ENCODE measurements around the gene PAOX. TPM values are rescaled to one million over a fixed set of nuclear protein-coding genes. Genes with fewer than 3 reads are reported as not detected.
"Not testable (repeated sequence)": the region's sequence is repeated elsewhere in the genome, so short reads cannot be mapped to it uniquely, and the experiment has no call there.

The PAOX gene
- total RNA-seq, 1 donor from 2014 or later, result 7.7 TPM

DNA sequence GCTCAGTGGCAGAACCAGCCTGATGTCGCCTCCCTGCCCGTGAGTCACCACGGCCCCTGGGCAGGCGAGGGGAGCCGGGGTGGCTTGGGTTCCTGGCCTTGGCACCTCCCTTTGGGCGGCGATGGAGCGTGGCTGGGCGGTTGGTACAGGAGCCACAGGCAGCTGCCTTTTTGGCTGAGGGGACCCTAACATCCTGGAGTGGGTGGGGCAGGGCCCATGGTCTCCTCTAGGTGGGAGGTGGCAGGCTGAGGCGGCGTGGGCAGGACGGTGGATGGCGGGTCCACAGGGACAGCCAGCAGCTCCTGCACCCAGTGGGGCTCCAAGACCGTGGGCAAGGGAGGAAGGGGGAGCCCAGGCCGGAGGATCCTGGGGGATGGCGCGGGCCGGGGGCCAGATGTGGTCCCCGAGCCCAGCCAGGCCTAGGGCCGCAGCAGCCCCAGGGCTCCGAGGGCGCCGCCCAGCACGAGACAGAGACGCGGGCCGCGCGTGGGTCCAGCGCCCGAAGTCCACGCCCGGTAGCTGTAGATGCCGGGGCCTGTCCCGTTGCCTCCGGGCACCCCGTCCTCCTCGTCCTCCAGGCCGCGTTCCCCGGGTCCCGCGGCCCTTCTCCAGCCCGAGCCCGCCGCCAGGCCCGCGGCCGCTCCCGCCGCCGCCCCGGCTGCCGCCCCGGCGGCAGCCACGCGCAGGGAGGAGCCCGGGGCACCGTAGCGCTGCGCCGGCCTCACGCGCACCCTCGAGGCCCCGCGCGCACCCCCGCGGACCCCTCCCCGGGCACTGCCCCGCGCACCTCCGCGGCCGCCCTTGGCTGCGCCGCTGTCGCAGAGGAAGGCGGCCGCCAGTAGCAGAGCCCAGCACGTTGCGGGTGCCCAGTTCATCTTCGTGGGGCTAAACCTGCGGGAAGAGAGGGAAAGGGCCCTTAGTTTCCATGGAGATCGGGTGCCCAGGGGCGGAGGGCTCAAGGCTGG lies 44.0 kb downstream of the PAOX start:
- DNase-seq (ENCODE audit: low spot score in 2 of 2) (no peak), FAIRE-seq (no peak)

DNA sequence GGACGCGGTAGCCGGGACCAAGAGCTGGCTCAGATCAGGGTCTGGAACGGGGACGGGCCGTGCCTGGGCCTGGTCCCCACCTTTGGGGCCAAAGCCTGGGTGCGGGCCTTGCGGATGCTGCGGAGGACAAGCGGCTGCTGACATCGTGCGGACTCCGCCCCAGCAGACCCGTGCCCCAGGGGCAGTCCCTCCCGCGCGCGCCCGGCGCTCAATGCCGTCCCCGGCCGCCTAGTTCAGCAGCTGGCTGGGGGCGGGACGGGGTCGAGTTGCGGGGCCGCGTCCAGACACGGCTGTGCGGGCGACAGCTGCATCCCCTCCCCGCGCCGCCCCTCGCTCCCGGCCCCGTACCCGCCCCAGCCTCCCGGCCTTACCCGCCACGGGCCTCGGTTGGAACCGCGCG lies 45.0 kb downstream of the PAOX start:
- not testable (repeated sequence) for DNase-seq (ENCODE audit: low spot score in 2 of 2); FAIRE-seq

DNA sequence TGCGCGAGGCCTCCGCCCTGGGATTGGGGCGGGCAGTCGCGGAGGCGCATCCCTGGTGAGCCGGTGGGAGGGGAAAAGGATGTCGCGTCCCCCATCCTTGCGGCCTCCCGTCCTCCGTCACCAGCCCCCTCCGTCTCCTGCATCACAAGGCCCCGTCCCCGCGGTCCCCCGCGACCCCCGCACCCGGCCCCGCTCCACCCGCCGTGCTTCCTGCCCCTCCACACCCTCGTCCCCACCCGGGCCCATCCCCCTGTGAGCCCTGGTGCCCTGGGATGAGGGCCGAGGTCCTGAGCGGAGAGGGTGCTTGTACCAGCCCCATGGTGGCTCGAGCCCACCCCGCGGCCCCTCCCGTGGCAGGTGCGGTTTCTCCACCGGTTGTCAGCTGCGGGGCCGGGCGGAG lies 45.5 kb downstream of the PAOX start, which contains the start of gene SPRN:
TSS of gene SPRN (minus strand) at position 25 of the 400 bp plus-strand sequence. CDS start 944 bp downstream, outside the sequence.
- not testable (repeated sequence) for FAIRE-seq

DNA sequence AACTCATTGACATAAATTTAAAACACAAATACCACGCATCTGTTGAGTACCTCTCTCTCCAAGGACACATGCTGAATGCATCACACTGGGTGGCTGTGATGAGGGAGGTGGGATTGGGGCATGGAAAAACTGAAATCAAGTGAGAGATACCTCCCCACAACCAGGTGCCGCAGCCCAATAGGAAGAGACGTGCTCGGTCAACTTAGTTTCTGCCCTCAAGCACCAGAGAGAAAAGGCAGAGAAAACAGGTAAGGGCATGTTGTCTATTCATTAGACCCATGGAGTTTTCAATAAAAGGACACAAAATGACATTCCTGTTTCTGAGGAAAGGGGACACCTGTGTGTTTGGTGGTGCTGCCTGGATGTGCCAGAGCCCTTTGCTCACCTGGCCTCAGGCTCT lies 50.5 kb downstream of the PAOX start:
- FAIRE-seq; DNase-seq (ENCODE audit: low spot score in 2 of 2): not testable (repeated sequence)

More for the DNA sequence above, 45.5 kb downstream of the PAOX start, which contains the start of gene SPRN:
- DNase-seq (ENCODE audit: low spot score in 2 of 2), result not testable (repeated sequence)

DNA sequence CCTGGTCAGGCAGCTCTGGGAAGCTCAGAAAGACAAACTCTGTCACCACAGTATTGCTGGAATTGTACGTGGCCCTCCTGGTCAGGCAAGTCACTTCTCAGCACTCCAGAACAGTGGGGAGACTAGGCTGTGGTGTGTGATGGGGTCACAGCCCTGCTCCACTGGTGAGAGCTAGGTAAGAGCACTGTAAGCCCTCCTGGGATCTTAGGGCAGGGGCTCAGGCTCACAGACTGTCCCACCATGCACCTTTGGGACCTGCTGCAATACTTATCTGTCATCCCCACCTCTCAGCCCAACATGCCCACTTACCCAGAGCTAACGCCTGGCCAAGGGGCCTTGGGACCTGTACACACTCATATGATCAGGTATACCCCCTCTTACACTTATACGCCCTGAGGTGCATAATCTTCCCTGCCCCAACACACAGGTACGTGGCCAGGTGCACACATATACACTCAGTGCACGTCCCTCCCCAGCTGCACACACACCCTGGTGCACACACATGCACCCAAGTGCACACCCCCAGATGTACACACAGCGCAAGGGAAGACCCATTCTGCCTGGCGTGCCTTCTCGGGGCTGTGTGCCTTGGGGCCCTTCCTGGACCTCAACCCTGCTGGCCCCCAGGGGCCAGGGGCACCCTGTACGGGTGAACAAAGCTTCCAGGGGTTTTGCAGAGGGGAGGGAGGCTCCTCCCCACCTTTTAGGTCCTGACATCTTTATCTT lies 53.0 kb downstream of the PAOX start:
- FAIRE-seq; DNase-seq (ENCODE audit: low spot score in 2 of 2): not testable (repeated sequence)

DNA sequence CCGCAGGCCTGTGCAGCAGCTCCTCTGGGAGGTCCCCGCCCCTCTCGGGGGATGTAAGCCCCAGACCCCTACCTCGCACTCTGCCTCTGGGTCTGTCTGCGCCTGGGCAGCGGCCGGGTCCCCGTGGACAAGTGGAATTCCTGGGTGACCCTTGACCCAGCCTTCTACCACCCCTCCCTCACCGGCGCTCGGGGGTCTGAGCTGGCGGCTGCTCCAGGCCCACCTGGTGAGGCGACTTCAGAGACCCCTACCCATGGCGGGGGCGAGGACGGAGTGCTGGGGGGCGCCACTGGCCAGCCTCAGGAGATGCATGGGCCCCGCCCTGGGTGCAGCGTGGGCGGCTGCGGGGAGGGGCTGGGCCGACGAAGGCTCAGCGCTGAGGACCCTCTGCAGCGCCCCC lies 53.7 kb downstream of the PAOX start:
- DNase-seq (ENCODE audit: low spot score in 2 of 2); FAIRE-seq: not testable (repeated sequence)

DNA sequence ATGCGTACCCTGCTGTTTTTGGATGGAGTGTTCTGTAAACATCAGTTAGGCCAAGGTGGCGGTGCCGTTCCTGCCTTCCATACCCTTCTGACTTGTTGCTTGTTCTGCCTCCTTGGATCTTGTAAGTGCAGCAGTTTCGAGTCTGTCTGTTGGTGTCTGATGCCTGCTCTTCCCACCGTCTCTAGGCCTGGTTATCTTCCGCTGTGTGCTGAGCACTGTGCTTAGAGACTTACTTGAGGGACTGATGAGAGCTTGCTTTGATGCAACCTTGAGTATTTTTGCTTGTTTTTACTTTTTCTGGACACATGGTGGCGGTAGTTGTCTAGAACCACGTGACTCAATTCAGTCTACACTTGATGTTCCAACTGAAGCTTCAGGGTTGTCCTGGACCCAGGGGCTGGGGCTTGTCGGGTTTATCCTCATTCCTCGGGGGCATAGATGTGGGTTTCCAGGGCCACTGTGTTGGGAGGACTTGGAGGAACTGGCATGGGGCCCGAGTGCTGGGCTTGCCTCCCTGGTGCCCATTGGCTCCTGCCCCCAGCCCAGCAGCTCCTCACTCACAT lies 59.7 kb downstream of the PAOX start:
- DNase-seq (ENCODE audit: low spot score in 2 of 2) (no peak), FAIRE-seq (no peak)

DNA sequence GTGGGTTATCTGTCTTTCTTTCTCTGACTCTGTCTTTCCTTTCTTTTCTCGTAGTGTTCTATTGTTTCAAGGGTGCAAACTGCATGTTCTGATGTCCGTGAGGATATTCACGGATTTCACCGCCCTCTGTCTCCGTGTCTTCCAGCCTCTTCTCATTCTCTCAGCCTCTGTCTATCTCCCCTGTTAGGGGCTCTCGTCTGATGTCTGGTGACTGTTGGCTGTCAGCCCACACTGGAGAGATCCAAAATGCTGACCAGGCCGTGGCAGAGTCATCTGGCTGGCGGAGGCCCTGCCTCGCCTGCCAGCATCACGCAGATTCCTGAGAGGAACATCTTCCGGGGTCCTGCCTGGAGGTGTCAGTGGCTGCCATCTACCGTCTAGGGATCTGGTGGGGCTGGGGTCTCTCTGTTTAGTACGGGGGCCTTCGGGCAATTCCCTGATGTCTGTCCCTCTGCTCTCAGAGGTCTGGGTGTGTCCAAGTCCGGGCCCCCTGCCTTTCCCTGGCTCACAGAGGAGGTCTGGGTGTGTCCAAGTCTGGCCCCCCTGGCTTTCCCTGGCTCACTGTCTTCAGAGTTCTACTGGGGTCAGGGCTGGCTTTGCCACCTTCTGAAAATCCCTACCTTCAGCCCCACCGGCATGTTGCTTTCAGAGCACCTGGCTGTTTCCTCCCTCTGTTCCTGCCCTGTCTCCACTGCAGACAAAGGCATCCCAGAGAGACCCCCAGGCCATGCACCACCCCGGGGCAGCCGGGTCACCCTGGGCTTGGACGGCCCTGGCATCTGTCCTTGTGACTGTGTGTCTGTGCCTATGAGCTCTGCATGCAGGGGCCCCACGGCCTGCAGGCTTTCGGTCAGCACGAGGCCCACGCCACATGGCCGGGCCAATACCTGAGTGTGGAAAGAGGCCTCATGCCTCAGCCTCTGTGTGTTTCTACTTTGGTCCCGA lies 60.7 kb downstream of the PAOX start:
- DNase-seq (ENCODE audit: low spot score in 2 of 2) (no peak), FAIRE-seq (no peak)

DNA sequence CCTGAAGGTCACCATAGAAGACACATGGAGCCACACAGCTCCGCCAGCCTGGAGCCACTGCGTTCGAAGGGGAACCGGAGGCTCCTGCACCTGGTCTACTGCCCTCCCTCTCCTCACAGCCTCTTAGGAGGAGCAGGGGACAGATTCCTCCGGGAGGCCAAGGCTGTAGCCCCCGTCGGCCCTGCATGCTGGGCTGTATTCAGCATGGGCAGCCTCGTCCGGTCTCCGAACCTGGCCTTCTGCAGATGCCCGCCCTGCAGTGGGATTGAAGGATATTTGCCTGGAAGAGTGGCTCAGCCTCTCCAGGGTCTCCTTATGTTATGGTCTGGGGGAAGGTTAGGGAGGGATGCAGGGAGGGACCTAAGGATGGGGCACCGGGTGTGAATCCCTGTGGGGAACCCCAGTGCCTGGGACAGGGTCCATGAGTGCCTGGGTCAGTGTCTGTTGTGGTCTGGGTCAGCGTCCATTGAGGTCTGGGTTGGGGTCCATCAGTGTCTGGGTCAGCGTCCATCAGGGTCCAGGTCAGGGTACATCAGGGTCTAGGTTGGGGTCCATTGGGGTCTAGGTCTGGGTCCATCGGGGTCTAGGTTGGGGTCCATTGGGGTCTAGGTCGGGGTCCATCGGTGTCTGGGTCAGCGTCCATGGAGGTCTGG lies 61.7 kb downstream of the PAOX start:
- FAIRE-seq (no peak), DNase-seq (ENCODE audit: low spot score in 2 of 2) (no peak)

Small RNA genes lying within 50 kb of the gene (small RNA-seq; reads per million reads assigned to genes)
- gene AL360181.4, result not detected
- gene BANF1P2, result not detected
- gene MIR3944, result not detected

Other genes starting within 250 kb of the PAOX start
- 8.2 TPM for gene KNDC1, start 219.0 kb upstream of the PAOX start, total RNA-seq
- gene UTF1, start 149.0 kb upstream of the PAOX start, total RNA-seq, result not detected
- not detected for gene VENTX, start 141.4 kb upstream of the PAOX start, total RNA-seq
- gene ADAM8, start 102.4 kb upstream of the PAOX start, total RNA-seq, result 1.2 TPM
- 44.8 TPM for gene TUBGCP2, start 70.4 kb upstream of the PAOX start, total RNA-seq
- gene ZNF511, start 70.3 kb upstream of the PAOX start, total RNA-seq, result 7.3 TPM
- gene CALY, start 42.4 kb upstream of the PAOX start, total RNA-seq, result 8.2 TPM
- not detected for gene PRAP1, start 31.9 kb upstream of the PAOX start, total RNA-seq
- gene FUOM, start 21.2 kb upstream of the PAOX start, total RNA-seq, result 6.9 TPM
- gene ECHS1, start 5.9 kb upstream of the PAOX start, total RNA-seq, result 35.5 TPM
- gene MTG1, start 14.9 kb downstream of the PAOX start, total RNA-seq, result 21.2 TPM
- gene SPRN, start 45.4 kb downstream of the PAOX start, total RNA-seq, result 6.1 TPM
- gene SCART1, start 74.7 kb downstream of the PAOX start, total RNA-seq, result under 0.01 TPM
- gene CYP2E1, start 148.1 kb downstream of the PAOX start, total RNA-seq, result 14.7 TPM
- 1.2 TPM for gene SYCE1, start 186.3 kb downstream of the PAOX start, total RNA-seq
- not detected for gene FRG2B, start 247.5 kb downstream of the PAOX start, total RNA-seq